Heart left ventricle (tissue), 13 donors: ENCODE data around the gene PRKG1.

Experiments
- CTCF ChIP-seq, 12 donors: fragments of 200-600 bp; sonication (generic) in 4 of 12; IDR thresholded peaks; one replicate each; pipeline versions ENCODE4 v1.5.0 to v1.8.0; 2018 to 2022; ENCODE audit warnings: antibody characterized with exemption in 12 of 12, mild to moderate bottlenecking in 5 of 12
- POLR2A ChIP-seq, 2 donors: fragments of 450-650 bp; IDR thresholded peaks; one replicate each; pipeline ENCODE4 v1.6.1; 2017; ENCODE audit warnings: antibody characterized with exemption in 2 of 2, mild to moderate bottlenecking in 2 of 2, moderate library complexity in 2 of 2
- donor health status: ischemic (EF 13 %, LVEDD 7.1; RV severe dilation, severe dysfunction).
- donor health status: DM: no; HTN: yes; CAD: no.
- donor health status: DM: no; HTN: no; CAD: no.
- donor health status: ischemic (EF 25% LVEDD 6.9; RV normal size, moderate dysfunction).
- donor health status: ischemic (EF 25% LVEDD 5.7; RV mildly dilated, moderate dysfunction).
- donor health status: ischemic (EF 35%, LVEDD 5.7; RV mildly dilated, moderate dysfunction).
- donor health status: nonischemic (EF 11% LVEDD 7.7; RV severe dilation, severe dysfunction).
- donor health status: DM: yes; HTN: yes; CAD: no.
- donor health status: PGD.
- donor health status: ischemic (EF 29% LVEDD 5.4; RV normal size, mild dysfunction).
- donor health status: nonischemic (EF 23%, LVEDD 6.1; RV moderate dilation, normal function).

GRCh38 chr10:52283174-52283573 lies 1208.9 kb downstream of the PRKG1 start:
- TF ChIP-seq CTCF (IDR thresholded peaks at IDR 0.05) = no peak
- TF ChIP-seq POLR2A (IDR thresholded peaks at IDR 0.05) = no peak
